ENCODE results near the gene ADGRD2. TPM values are rescaled to one million over a fixed set of nuclear protein-coding genes. Genes with fewer than 3 reads are reported as not detected.

ADGRD2 gene
- total RNA-seq, 1 experiment from 2014 or later: not detected

DNA sequence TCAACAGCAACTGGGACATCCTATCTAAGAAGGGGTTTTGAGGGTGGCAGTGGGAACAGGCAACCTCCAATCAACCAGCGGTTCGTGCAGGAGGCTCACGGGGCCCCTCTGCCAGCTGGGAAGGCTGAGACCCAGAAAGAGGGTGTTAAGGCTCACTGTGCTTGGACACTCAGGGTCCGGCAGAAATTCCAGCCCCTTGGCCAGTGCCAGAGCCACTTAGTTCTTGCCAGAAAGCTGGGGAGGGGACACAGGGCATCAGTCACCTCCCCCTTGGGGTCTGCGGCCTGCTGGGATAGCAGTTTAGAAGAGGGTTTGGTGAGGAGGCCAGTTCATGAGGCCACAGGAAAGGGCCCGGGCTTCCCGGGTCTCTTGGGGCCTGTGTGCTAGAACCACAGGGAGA is 20.5 kb downstream of the ADGRD2 start:
- CTCF ChIA-PET: no interaction called here
- DNase-seq (ENCODE audit: low read depth, low spot score): no peak
- H3K4me2 ChIP-seq (ENCODE audit: low read length): no peak overlapping the region
- no peaks in the 10 kb centered on the region for H3K79me2 ChIP-seq (ENCODE audit: insufficient read depth, low read length)
- peaks cover 0 to 3% of the 10 kb centered on the region in 2 experiments; a peak in 1 of 4 replicates for H3K4me1 ChIP-seq (ENCODE audit: control insufficient read depth in 1 of 2, insufficient read depth in 2 of 2, low read length in 2 of 2)
- ATAC-seq: no peak
- TF ChIP-seq YY1 (IDR thresholded peaks at IDR 0.05; ENCODE audit: extremely low read depth, insufficient replicate concordance, low read depth, low read length) (no peak), JUND (IDR thresholded peaks at IDR 0.05) (no peak), FOSL1 (IDR thresholded peaks at IDR 0.05; ENCODE audit: low read depth) (no peak), ZNF274 (IDR thresholded peaks at IDR 0.05; ENCODE audit: low read depth, low read length) (no peak), CEBPB (IDR thresholded peaks at IDR 0.05; ENCODE audit: low read depth) (no peak), SIN3A (IDR thresholded peaks at IDR 0.05; ENCODE audit: low read depth) (no peak), RAD21 (IDR thresholded peaks at IDR 0.05; ENCODE audit: low read depth) (no peak), CBX3 (IDR thresholded peaks at IDR 0.05; ENCODE audit: low read depth) (no peak), POLR2AphosphoS5 (IDR thresholded peaks at IDR 0.05; ENCODE audit: low read depth, low read length) (no peak), ZFX (IDR thresholded peaks at IDR 0.05) (no peak), SP1 (IDR thresholded peaks at IDR 0.05; ENCODE audit: low read depth) (no peak)
- TF ChIP-seq, protein P1, sequence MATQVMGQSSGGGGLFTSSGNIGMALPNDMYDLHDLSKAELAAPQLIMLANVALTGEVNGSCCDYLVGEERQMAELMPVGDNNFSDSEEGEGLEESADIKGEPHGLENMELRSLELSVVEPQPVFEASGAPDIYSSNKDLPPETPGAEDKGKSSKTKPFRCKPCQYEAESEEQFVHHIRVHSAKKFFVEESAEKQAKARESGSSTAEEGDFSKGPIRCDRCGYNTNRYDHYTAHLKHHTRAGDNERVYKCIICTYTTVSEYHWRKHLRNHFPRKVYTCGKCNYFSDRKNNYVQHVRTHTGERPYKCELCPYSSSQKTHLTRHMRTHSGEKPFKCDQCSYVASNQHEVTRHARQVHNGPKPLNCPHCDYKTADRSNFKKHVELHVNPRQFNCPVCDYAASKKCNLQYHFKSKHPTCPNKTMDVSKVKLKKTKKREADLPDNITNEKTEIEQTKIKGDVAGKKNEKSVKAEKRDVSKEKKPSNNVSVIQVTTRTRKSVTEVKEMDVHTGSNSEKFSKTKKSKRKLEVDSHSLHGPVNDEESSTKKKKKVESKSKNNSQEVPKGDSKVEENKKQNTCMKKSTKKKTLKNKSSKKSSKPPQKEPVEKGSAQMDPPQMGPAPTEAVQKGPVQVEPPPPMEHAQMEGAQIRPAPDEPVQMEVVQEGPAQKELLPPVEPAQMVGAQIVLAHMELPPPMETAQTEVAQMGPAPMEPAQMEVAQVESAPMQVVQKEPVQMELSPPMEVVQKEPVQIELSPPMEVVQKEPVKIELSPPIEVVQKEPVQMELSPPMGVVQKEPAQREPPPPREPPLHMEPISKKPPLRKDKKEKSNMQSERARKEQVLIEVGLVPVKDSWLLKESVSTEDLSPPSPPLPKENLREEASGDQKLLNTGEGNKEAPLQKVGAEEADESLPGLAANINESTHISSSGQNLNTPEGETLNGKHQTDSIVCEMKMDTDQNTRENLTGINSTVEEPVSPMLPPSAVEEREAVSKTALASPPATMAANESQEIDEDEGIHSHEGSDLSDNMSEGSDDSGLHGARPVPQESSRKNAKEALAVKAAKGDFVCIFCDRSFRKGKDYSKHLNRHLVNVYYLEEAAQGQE (IDR thresholded peaks at IDR 0.05; ENCODE audit: low read depth): no peak
- H3K9ac ChIP-seq (ENCODE audit: low read length): no peak overlapping the region
- no peak overlapping the region for H3K4me3 ChIP-seq (replicated peaks in 1 of 2; ENCODE audit: low read depth in 1 of 2, low read length in 2 of 2)
- no TSS peak for BruUV-seq (replicated peaks)
- POLR2A ChIA-PET: no interaction called here
- H2AFZ ChIP-seq (ENCODE audit: low read depth, low read length, poor library complexity, severe bottlenecking): no peak overlapping the region
- no peaks in the 10 kb centered on the region for H4K20me1 ChIP-seq (ENCODE audit: insufficient read depth)
- H3K9me2 ChIP-seq (ENCODE audit: insufficient read depth): no peaks in the 10 kb centered on the region
- RAD21 ChIA-PET (ENCODE audit: low non-redundant PET in 1 of 2, low total read pairs in 2 of 2, uncharacterized antibody in 2 of 2, unreplicated experiment in 2 of 2): no interaction called here
- H3K36me3 ChIP-seq (ENCODE audit: control insufficient read depth in 1 of 2, insufficient read depth in 2 of 2, low read length in 2 of 2): no peaks in the 10 kb centered on the region
- no peaks in the 10 kb centered on the region for H3K9me3 ChIP-seq (ENCODE audit: control insufficient read depth in 1 of 2, insufficient read depth in 1 of 2, low read depth in 1 of 2, low read length in 2 of 2)
- no peak overlapping the region for H3K27ac ChIP-seq (ENCODE audit: low read depth, low read length)
- intact Hi-C loops (cut with micrococcal nuclease): no loop called here
- H3K27me3 ChIP-seq (ENCODE audit: insufficient read depth, low read length): no peaks in the 10 kb centered on the region

Measured in HCT116 (cell line).